CD4-positive, alpha-beta T cell treated with Interleukin-12 subunit alpha and Interleukin-12 subunit beta, for 1 hour (primary cell): ENCODE data around the gene TEX29.

ENCODE experiments used
- DNase-seq: peaks from one replicate; pipeline ENCODE4 v3.0.0-alpha.2; 2020

TEX29 gene

DNA sequence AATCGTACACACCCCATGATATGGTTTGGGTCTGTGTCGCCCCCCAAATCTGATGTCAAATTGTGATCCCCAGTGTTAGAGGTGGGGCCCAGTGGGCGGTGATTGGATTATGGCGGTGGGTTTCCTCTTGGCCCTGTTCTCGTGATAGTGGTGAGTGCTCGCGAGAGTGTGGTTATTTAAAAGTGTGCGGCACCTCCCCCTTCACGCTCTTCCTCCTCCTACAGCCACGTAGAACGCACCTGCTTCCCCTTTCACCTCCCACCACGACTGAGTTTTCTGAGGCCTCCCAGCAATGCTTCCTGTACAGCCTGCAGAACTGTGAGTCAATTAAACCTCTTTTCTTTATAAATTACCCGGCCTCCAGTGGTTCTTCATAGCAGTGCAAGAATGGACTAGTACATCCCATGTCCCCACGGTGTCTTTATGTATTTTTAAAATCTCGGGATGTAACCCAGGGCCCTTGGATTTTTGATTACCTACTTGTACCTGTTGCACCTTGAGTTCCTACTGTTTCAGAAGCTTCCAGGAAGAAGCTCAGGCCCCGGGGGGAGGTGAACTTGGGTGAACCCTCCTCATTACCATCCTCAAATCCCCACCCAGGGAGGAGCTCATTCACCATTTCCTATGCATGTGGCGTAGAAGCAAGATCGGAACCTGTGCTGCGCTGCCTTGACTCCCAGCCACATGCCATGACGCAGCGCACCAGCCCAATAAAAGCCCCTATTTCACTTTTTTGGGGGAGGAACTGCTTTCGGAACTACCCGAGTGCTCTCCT is 52.4 kb downstream of the TEX29 start:
- DNase-seq = no peak

- no peak for DNase-seq
Observed at GRCh38 chr13:111373486-111373885, 53.0 kb downstream of the TEX29 start.

- DNase-seq = no peak
Observed at GRCh38 chr13:111380431-111380830, 60.0 kb downstream of the TEX29 start.

DNA sequence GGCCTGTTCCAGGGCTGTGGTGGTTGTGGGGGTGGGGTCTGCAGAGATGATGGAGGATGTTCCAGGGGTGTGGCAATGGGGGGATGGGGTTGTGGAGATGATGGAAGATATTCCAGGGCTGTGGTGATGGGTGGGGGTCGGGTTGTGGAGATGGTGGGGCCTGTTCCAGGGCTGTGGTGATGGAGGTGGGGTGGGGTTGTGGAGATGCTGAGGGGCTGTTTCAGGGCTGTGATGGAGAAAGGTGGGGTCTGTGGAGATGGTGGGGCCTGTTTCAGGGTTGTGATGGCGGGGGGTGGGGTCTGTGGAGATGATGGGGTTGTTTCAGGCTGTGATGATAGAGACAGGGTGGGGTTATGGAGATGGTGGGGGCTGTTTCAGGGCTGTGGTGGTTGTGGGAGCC is 62.0 kb downstream of the TEX29 start:
- no peak for DNase-seq

GRCh38 chr13:111382877-111383276 is 62.4 kb downstream of the TEX29 start:
- no peak for DNase-seq

GRCh38 chr13:111383591-111384440 is 63.4 kb downstream of the TEX29 start:
- no peak for DNase-seq

DNA sequence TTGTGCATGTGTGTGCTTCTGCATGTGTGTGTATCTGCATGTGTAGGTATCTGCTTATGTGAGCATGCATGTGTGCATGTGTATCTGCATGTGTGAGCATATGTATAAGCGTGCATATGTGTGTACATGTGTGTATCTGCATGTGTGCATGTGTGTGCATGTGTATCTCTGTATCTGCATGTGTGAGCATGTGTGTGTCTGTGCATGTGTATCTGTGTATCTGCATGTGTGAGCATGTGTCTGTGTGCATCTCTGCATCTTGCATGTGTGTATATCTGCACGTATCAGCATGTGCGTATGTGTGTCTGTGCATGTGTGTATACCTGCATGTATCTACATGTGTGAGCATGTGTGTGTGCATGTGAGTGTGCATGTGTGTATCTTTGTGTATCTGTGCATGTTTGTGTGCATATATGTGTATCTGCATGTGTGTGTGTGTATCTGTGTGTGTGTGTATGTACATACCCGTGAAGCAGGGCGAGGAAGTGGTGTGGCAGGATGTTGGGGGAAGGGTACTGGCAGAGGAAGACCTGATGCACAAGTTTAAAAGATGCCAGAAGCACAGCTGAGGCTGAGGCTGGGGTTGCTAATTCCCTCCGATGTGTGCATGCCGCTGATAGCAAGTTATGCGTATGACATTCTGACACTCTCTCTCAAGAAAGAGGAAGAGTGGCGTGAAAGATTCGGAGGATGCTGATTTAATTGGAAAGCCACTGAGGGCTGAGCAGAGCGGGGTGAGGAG is 64.2 kb downstream of the TEX29 start:
- DNase-seq = no peak

- no peak for DNase-seq
Observed at GRCh38 chr13:111385183-111385857, 64.9 kb downstream of the TEX29 start.

DNA sequence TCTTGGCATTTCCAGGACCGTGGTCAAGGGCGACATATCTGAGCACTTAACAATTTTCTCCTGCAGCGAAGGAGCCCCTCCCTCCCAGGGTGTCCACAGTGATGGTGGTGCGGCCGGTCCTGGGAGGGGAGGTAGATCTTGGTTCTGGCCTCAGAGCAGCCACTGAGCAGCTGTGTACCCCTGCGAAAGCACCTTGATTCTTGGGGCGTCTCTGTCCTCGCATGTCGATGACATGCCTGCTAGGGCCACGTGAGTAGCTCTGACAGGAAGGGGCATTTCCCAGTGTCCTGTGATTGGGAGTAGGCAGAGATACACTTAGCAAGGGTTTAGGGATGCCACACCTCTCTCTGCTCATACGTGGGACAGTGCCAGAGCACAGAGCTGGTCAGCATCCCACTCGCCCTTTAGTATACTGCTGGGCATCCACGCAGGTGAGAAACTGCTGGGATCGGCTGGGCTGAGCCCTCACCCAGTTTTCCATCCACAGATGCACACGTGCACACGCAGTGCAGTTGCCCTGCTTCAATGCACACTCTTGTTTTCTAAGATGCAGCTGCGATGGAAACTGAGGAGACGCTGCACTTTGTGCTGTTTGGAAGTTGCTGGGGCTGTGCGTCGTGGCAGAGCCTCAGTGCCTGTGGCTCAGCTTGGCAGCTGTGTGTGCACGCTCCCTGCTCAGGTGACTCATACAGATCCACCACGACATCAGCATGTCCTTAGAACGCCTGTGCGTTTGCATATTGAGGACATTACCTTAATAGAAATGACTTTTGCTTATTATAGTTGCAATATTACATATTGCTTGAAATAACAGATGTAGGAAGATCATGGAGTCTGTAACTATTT is 66.8 kb downstream of the TEX29 start:
- DNase-seq = no peak

- no peak for DNase-seq
Observed at GRCh38 chr13:111387945-111388600, 67.6 kb downstream of the TEX29 start.

GRCh38 chr13:111388851-111389500 is 68.5 kb downstream of the TEX29 start:
- peak; percentile 4 for DNase-seq

GRCh38 chr13:111389621-111390521 is 69.4 kb downstream of the TEX29 start:
- no peak for DNase-seq

GRCh38 chr13:111390522-111391270 is 70.3 kb downstream of the TEX29 start:
- no peak for DNase-seq

GRCh38 chr13:111392486-111392885 is 72.0 kb downstream of the TEX29 start:
- DNase-seq = no peak

DNA sequence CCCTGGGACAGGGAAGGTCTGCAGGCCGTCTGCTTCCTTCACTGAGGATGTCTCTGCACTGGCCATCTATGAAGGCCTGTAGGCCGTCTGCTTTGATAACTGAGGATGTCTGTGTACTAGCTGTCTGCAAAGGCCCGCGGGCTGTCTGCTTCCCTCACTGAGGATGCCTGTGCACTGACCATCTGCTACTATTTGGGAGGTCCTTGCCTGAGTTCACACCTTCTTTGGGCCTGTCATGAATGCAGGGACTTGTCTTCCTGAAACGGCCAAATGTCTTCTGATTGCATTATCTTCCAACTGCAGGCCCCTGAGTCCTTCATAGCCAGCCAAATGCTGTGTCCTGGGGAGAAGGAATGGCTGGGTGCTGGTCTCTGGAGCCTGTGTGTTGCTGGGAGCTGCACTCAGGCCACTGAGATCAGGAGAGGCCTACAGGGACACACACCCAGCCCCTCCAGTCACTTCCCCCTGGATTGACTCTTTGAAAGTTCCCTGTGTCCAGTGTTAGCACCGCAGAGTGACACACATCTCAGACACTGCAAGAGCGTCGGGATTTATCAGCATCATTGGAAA is 72.9 kb downstream of the TEX29 start:
- no peak for DNase-seq
